ENCODE results near the gene BCL11B.

DNA sequence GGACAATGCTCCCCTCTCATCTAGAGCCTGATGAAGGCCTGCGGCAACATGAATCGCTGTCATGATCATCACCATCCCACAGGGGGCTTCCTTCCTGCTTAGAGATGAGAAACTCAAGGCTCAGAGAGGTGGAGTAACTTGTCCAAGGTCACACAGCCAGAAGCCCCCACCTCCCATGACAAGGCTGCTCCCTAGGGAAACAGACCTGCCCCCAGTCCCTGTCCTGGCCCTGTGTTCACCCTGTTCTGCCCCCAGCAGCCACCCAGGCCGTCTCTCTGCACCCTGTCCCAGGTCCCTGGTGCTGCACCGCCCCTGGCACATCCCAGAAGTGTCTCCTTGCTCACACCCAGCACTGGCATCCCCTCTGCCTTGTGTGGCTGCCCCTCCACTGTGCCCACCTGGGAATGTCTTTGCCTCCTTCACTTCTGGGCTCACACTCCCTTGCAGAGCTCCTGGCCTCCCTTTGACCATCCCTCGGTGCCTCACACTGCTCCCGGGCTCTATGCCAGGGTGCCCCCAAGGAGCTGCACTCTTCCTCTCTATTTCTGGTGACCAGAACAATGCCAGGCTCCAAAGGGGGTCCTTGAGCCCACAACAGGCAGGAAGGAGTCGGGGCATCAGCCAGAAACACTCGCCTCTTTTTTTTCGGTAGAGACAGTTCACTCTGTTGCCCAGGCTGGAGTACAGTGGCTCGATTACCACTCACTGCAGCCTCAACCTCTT lies 70.5 kb downstream of the BCL11B start:
- TF ChIP-seq, protein P1, sequence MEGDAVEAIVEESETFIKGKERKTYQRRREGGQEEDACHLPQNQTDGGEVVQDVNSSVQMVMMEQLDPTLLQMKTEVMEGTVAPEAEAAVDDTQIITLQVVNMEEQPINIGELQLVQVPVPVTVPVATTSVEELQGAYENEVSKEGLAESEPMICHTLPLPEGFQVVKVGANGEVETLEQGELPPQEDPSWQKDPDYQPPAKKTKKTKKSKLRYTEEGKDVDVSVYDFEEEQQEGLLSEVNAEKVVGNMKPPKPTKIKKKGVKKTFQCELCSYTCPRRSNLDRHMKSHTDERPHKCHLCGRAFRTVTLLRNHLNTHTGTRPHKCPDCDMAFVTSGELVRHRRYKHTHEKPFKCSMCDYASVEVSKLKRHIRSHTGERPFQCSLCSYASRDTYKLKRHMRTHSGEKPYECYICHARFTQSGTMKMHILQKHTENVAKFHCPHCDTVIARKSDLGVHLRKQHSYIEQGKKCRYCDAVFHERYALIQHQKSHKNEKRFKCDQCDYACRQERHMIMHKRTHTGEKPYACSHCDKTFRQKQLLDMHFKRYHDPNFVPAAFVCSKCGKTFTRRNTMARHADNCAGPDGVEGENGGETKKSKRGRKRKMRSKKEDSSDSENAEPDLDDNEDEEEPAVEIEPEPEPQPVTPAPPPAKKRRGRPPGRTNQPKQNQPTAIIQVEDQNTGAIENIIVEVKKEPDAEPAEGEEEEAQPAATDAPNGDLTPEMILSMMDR (IDR thresholded peaks at IDR 0.05): no peak
- no peak for TF ChIP-seq POLR2A (IDR thresholded peaks at IDR 0.05)

Measured in Peyer's patch (tissue), 4 donors.